Measurements from ENCODE around the gene PNMA3. TPM values are rescaled to one million over a fixed set of nuclear protein-coding genes. Genes with fewer than 3 reads are reported as not detected.
"Not testable (repeated sequence)": the region's sequence is repeated elsewhere in the genome, so short reads cannot be mapped to it uniquely, and the experiment has no call there.

PNMA3 gene, protein sequence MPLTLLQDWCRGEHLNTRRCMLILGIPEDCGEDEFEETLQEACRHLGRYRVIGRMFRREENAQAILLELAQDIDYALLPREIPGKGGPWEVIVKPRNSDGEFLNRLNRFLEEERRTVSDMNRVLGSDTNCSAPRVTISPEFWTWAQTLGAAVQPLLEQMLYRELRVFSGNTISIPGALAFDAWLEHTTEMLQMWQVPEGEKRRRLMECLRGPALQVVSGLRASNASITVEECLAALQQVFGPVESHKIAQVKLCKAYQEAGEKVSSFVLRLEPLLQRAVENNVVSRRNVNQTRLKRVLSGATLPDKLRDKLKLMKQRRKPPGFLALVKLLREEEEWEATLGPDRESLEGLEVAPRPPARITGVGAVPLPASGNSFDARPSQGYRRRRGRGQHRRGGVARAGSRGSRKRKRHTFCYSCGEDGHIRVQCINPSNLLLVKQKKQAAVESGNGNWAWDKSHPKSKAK
- 5.7 and 8.5 TPM in 2 replicates for total RNA-seq (2014; rRNA removed; shearing (Covaris generic))
- 2.5 and 3.4 TPM in 2 replicates for polyA plus RNA-seq (2016; fragmentation: Nextera tagmentation; extraction: Ambion mirVana)
- long read RNA-seq, result 0 reads

DNA sequence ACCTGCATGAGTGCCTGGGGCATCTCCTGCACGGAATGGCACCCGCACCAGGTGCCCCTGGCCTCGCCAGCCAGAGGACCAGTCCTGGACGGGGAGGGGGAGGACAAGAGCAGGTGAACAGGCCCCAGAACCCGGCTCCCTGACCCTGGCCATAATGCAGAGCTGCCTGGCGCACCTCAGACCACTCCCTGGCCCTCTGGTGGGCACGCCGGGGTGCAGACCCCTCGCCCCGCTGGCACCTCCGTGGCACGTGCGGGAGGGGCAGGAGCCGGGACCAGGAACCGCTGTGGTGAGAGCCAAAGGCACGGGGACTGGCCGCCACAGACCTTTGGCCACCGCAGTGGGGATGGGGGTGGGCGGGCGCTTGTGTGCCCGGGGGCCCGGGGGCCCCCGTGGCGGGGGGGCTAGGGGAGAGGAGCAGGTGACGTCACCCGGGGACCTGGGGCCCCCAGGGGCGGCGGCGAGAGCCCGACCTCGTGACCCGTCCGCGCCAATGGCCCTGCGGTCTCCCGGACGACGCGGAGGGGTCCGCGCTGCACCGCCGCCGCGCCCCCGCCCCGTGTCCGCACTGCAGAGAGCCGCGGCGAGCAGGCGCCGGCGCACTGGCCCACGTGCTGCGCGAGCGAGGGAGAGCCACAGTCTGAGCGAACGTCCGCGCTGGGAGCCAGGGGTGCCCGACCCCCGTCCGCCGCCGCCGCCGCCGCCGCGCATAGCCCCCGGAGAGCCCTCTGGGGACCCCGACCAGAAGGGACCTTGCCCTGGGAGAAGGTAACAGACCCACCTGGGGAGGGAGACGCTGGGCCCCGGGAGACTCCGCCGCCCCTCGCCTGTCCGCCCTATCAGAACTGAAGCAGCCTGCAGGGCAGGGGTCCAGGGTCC lies at the start of gene PNMA3:
TSS of gene PNMA3 (plus strand) at position 600 of the 879 bp plus-strand sequence. CDS start 586 bp downstream, outside the sequence.
- DNase-seq (ENCODE audit: low spot score) (peak; percentile 42), ATAC-seq (peak; percentile 91)
- TF ChIP-seq CREB1 (CRISPR knock-in tag; IDR thresholded peaks at IDR 0.05; ENCODE audit: low read depth), result peak; percentile 69
- TF ChIP-seq NANOG (IDR thresholded peaks at IDR 0.05; ENCODE audit: borderline replicate concordance), result no peak
- no peaks in the 10 kb centered on the region for H3K79me2 ChIP-seq (replicated peaks; ENCODE audit: insufficient read depth)
- no peaks in the 10 kb centered on the region for H3K36me3 ChIP-seq (ENCODE audit: insufficient read depth)
- peak within 1 kb of the TSS; percentile 67; the same call in 1 of the 2 replicates for H3K4me2 ChIP-seq
- no peaks in the 10 kb centered on the region for H3F3A ChIP-seq (replicated peaks; ENCODE audit: low read depth)
- peaks cover 2% of the 10 kb centered on the region; the same call in 1 of the 3 replicates for H3K36me3 Mint-ChIP-seq (ENCODE audit: low read depth)
- peak within 1 kb of the TSS; percentile 49 for H3K4me3 ChIP-seq
- no peaks in the 10 kb centered on the region for H3K9me2 ChIP-seq (ENCODE audit: insufficient read depth)
- no peak within 1 kb of the TSS; the same call in 1 of the 2 replicates for H3K27ac Mint-ChIP-seq
- no peak within 1 kb of the TSS for H3K27ac ChIP-seq (ENCODE audit: low read depth)
- no peaks in the 10 kb centered on the region for H4K20me1 ChIP-seq (replicated peaks; ENCODE audit: insufficient read depth)
- no peaks in the 10 kb centered on the region for H3K9me3 Mint-ChIP-seq
- peak within 1 kb of the TSS; percentile 64 for H3K4me3 Mint-ChIP-seq
- peaks cover 3% of the 10 kb centered on the region; the same call in 2 of the 3 replicates for H3K4me1 Mint-ChIP-seq
- peaks cover 8% of the 10 kb centered on the region for H3K27me3 Mint-ChIP-seq (ENCODE audit: insufficient read depth, low read depth, poor library complexity)
- peaks cover 14% of the 10 kb centered on the region; the same call in 1 of the 2 replicates for H3K27me3 ChIP-seq (ENCODE audit: insufficient read depth)
- H2AFZ ChIP-seq, result no peak within 1 kb of the TSS
- H3K4me1 ChIP-seq (ENCODE audit: insufficient read depth), result no peaks in the 10 kb centered on the region; the same call in 1 of the 2 replicates

DNA sequence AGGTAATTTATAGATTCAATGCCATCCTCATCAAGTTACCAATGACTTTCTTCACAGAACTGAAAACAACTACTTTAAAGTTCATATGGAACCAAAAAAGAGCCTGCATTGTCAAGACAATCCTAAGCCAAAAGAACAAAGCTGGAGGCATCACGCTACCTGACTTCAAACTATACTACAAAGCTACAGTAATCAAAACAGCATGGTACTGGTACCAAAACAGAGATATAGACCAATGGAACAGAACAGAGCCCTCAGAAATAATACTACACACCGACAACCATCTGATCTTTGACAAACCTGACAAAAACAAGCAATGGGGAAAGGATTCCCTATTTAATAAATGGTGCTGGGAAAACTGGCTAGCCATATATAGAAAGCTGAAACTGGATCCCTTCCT lies 39.1 kb upstream of the PNMA3 start:
- H3K9me3 Mint-ChIP-seq, result not testable (repeated sequence)

DNA sequence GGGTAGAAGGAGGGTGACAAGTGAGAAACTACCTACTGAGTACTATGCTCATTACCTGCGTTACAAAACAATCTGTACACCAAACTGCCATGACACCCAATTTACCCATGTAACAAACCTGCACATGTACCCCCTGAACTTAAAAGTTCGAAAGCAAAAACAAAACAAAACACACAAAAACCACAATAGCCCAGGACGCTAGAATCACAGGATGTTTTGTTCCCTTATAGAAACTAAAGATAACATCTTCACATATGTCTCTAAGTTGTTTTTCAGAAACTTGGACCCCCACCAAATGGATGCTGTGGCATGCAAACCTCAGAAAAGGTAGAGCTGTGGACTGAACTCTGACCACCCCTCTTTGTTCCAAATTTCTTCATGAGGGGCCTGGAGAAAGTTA lies 37.1 kb upstream of the PNMA3 start:
- Mint-ChIP-seq H3K27me3 (ENCODE audit: insufficient read depth, low read depth, poor library complexity) (no peaks in the 10 kb centered on the region), H3K4me3 (no peak overlapping the region), H3K27ac (no peak overlapping the region), H3K36me3 (ENCODE audit: low read depth) (no peaks in the 10 kb centered on the region), H3K9me3 (no peaks in the 10 kb centered on the region), H3K4me1 (no peaks in the 10 kb centered on the region)
- no peak overlapping the region for H3K4me3 ChIP-seq
- H3K79me2 ChIP-seq (replicated peaks; ENCODE audit: insufficient read depth), result no peaks in the 10 kb centered on the region
- H3K9me2 ChIP-seq (ENCODE audit: insufficient read depth), result no peaks in the 10 kb centered on the region
- no peaks in the 10 kb centered on the region for H3K4me1 ChIP-seq (ENCODE audit: insufficient read depth)
- no peak for ATAC-seq
- H3K4me2 ChIP-seq, result no peak overlapping the region
- H3K27me3 ChIP-seq (ENCODE audit: insufficient read depth), result no peaks in the 10 kb centered on the region
- DNase-seq (ENCODE audit: low spot score), result no peak
- no peaks in the 10 kb centered on the region for H3K36me3 ChIP-seq (ENCODE audit: insufficient read depth)
- no peak overlapping the region for H2AFZ ChIP-seq
- H3K27ac ChIP-seq (ENCODE audit: low read depth), result no peak overlapping the region
- no peaks in the 10 kb centered on the region for H3F3A ChIP-seq (replicated peaks; ENCODE audit: low read depth)
- H4K20me1 ChIP-seq (replicated peaks; ENCODE audit: insufficient read depth), result no peaks in the 10 kb centered on the region
- no peak for TF ChIP-seq ZNF114 (CRISPR knock-in tag; IDR thresholded peaks at IDR 0.05)
- TF ChIP-seq, protein P1, sequence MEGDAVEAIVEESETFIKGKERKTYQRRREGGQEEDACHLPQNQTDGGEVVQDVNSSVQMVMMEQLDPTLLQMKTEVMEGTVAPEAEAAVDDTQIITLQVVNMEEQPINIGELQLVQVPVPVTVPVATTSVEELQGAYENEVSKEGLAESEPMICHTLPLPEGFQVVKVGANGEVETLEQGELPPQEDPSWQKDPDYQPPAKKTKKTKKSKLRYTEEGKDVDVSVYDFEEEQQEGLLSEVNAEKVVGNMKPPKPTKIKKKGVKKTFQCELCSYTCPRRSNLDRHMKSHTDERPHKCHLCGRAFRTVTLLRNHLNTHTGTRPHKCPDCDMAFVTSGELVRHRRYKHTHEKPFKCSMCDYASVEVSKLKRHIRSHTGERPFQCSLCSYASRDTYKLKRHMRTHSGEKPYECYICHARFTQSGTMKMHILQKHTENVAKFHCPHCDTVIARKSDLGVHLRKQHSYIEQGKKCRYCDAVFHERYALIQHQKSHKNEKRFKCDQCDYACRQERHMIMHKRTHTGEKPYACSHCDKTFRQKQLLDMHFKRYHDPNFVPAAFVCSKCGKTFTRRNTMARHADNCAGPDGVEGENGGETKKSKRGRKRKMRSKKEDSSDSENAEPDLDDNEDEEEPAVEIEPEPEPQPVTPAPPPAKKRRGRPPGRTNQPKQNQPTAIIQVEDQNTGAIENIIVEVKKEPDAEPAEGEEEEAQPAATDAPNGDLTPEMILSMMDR (conservative IDR thresholded peaks at IDR 0.05; ENCODE audit: low read depth in 2 of 2), result no peak
- TF ChIP-seq, protein P2, sequence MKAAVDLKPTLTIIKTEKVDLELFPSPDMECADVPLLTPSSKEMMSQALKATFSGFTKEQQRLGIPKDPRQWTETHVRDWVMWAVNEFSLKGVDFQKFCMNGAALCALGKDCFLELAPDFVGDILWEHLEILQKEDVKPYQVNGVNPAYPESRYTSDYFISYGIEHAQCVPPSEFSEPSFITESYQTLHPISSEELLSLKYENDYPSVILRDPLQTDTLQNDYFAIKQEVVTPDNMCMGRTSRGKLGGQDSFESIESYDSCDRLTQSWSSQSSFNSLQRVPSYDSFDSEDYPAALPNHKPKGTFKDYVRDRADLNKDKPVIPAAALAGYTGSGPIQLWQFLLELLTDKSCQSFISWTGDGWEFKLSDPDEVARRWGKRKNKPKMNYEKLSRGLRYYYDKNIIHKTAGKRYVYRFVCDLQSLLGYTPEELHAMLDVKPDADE (IDR thresholded peaks at IDR 0.05), result no peak
- TF ChIP-seq STAT1 (IDR thresholded peaks at IDR 0.05; ENCODE audit: unreplicated experiment), result no peak

More for the DNA sequence above, 39.1 kb upstream of the PNMA3 start:
- not testable (repeated sequence) for H3K27ac Mint-ChIP-seq; H3K27me3 Mint-ChIP-seq (ENCODE audit: insufficient read depth, low read depth, poor library complexity); H3K36me3 ChIP-seq (ENCODE audit: insufficient read depth); H3K27me3 ChIP-seq (ENCODE audit: insufficient read depth); H2AFZ ChIP-seq; H3K79me2 ChIP-seq (replicated peaks; ENCODE audit: insufficient read depth); H3F3A ChIP-seq (replicated peaks; ENCODE audit: low read depth); ATAC-seq; H3K4me1 ChIP-seq (ENCODE audit: insufficient read depth); DNase-seq (ENCODE audit: low spot score); H3K9me2 ChIP-seq (ENCODE audit: insufficient read depth); H3K4me1 Mint-ChIP-seq; H3K4me3 ChIP-seq; H3K36me3 Mint-ChIP-seq (ENCODE audit: low read depth); H4K20me1 ChIP-seq (replicated peaks; ENCODE audit: insufficient read depth); H3K27ac ChIP-seq (ENCODE audit: low read depth); H3K4me2 ChIP-seq; H3K4me3 Mint-ChIP-seq

Measured in GM23338 (cell line).